Epidermal melanocyte (primary cell): Measurements from ENCODE around the gene CD180.
A peak's percentile ranks its signal among the peaks of the same experiment; 100 is the strongest.
"Not testable (repeated sequence)": the region's sequence is repeated elsewhere in the genome, so short reads cannot be mapped to it uniquely, and the experiment has no call there.

Experiments used
- DNase-seq: peaks from one replicate; pipeline ENCODE4 v3.0.0; 2011; ENCODE audit warnings: low spot score; ENCODE audit not compliant: insufficient read length

Gene CD180

GRCh38 chr5:67189931-67190330 lies 6.7 kb downstream of the CD180 start:
- DNase-seq = no peak

GRCh38 chr5:67189079-67189354 lies 7.6 kb downstream of the CD180 start:
- DNase-seq = no peak

GRCh38 chr5:67188274-67189078 lies 8.1 kb downstream of the CD180 start:
- DNase-seq = no peak

- DNase-seq = no peak
These were observed 9.4 kb downstream of the CD180 start for GRCh38 chr5:67187006-67187715.

GRCh38 chr5:67183859-67184258 lies 12.7 kb downstream of the CD180 start:
- DNase-seq = no peak

GRCh38 chr5:67182301-67182790 lies 14.3 kb downstream of the CD180 start:
- DNase-seq = no peak

- DNase-seq = no peak
These were observed 14.9 kb downstream of the CD180 start for GRCh38 chr5:67181648-67182221.

GRCh38 chr5:67179697-67180361 lies 16.8 kb downstream of the CD180 start:
- DNase-seq = no peak

GRCh38 chr5:67178966-67179365 lies 17.6 kb downstream of the CD180 start:
- DNase-seq = no peak

- DNase-seq = no peak
These were observed 18.5 kb downstream of the CD180 start for GRCh38 chr5:67178085-67178484.

GRCh38 chr5:67176936-67177335 lies 19.7 kb downstream of the CD180 start:
- no peak for DNase-seq

GRCh38 chr5:67173959-67174358 lies 22.6 kb downstream of the CD180 start:
- DNase-seq = no peak

GRCh38 chr5:67173351-67173750 lies 23.2 kb downstream of the CD180 start:
- DNase-seq = not testable (repeated sequence)

GRCh38 chr5:67170767-67171166 lies 25.8 kb downstream of the CD180 start:
- no peak for DNase-seq

GRCh38 chr5:67168069-67168468 lies 28.5 kb downstream of the CD180 start:
- no peak for DNase-seq

GRCh38 chr5:67166460-67167285 lies 29.9 kb downstream of the CD180 start:
- DNase-seq = no peak

- peak; percentile 44 for DNase-seq
These were observed 30.8 kb downstream of the CD180 start for GRCh38 chr5:67165526-67166459.

GRCh38 chr5:67164856-67165525 lies 31.6 kb downstream of the CD180 start:
- no peak for DNase-seq

- no peak for DNase-seq
These were observed 32.6 kb downstream of the CD180 start for GRCh38 chr5:67163863-67164595.
